Measurements from ENCODE around the gene SCAF4.
A peak's percentile ranks its signal among the peaks of the same experiment; 100 is the strongest.
"Not testable (repeated sequence)": the region's sequence is repeated elsewhere in the genome, so short reads cannot be mapped to it uniquely, and the experiment has no call there.

The SCAF4 gene

DNA sequence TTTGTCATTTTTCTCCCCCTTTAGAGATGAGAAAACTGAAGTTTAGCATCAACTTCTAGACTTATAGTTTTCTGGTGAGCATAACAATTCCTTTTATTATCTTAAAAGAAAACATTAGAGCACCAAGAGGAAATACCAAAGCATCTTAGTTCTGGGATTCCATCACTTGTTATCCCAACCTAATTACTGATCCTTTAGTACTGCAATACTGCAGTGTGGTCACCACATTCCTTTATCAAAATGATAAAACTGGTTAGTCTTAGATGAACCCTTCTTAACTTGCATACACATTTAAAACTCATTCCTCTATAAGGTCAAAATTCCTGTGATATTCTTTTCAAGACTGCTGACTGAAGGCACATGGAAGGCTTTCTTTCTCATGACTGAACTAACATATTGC is 49.3 kb downstream of the SCAF4 start:
- no peak overlapping the region for H3K4me3 ChIP-seq (ENCODE audit: low read depth, low read length)
- no peak for DNase-seq (ENCODE audit: low read depth)

DNA sequence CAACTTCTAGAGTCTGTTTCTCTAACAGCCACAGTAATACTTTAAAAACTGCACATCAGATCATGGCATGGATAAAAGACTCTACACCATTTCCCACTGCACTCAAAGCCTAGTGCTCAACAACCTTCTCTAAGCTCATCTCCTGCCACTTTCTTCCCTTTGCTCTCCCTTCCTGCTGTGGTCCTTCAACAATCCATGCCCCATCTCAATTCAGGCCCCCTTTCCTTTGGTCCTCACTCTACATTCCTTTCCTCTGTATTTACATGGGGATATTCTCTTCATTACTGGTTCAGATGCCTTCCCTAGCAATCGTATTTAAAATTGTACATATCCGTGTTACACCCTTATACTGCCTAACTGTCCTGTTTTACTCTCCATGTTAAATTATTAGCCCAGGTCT is 53.4 kb downstream of the SCAF4 start:
- no peak for DNase-seq (ENCODE audit: low read depth)
- H3K4me3 ChIP-seq (ENCODE audit: low read depth, low read length), result no peak overlapping the region

DNA sequence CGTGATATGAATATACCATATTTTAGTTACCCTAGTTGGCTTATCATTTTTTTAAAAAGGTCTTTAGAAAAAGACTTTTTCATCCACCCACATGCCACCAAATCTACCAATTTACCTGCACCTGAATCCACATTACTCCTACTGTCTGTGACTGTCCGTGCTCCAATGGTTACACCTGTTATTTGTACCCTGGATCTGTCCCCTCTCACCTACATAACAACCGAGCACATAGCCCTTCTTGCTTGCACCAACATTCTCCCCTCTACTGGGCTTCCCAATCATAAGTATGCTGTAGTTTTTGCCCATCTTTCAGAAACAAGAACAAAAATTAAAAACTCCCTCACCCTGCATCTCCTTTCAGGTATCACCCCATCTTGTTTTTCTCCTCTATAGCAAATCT is 54.9 kb downstream of the SCAF4 start:
- no peak overlapping the region for H3K4me3 ChIP-seq (ENCODE audit: low read depth, low read length)
- DNase-seq (ENCODE audit: low read depth), result no peak

DNA sequence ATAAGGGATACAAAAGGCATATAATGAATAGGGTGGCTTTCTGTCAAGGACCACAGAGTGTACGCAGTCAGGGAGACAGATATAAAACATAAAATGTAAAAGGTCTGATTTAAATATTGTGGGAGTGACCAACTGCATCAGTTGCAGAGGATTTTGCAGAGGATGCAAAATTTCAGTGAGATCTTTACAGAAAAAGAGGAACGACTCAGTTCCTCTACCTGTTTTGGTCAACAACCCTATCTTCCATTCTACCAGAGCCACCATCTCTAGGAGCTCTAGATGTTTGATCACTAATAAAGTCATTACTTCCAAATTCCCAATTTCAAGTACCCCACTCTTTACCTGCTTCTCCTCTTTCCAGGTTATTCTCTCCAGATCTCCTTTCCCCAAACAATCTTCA is 56.0 kb downstream of the SCAF4 start:
- no peak for DNase-seq (ENCODE audit: low read depth)
- H3K4me3 ChIP-seq (ENCODE audit: low read depth, low read length), result no peak overlapping the region

DNA sequence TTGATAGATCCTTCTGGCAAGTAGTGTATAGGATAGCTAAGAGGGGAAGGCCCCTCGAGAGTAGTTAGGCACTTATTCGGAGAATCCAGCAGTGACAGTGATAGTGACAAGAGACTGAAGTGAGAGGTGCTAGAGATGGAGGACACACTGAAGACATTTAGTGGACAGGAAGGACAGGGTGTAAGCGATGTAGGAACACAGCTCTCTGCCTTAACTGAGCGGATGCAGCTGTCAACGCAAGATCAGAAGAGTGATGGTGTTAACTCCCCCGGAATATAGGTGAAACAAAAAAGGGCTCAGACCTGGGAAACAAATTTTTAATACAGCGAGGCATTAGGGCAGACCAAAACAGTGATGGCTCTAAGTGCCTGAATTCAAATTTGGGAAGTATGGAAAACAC is 56.6 kb downstream of the SCAF4 start:
- no peak for DNase-seq (ENCODE audit: low read depth)
- H3K4me3 ChIP-seq (ENCODE audit: low read depth, low read length), result no peak overlapping the region

DNA sequence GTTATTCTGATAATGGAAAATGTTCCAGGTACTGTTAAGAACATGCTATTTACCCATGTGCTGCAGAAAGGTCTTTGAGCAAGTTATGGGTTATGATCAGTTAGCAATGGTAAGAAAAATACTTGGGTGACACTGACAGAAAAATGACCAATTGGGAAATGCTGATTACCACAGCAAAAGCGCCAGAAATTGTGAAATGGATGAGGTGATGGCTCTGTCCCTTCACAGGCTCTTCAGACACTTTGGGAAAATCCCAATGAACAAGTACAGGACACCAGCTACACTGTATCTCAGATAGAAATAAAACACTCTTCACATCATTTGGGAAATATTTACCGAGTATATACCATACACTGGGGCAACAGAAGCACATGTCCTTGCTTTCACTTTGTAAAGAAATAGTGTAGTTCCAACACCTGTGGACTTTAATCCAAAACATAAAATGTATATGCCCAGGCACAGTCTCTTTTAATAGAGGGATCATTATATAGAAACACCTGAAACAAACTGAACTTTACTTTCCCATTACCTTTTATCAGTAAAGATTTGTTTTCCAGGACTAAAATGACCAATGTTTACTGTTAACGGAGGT is 58.5 kb downstream of the SCAF4 start:
- DNase-seq (ENCODE audit: low read depth), result no peak
- no peak overlapping the region for H3K4me3 ChIP-seq (ENCODE audit: low read depth, low read length)

DNA sequence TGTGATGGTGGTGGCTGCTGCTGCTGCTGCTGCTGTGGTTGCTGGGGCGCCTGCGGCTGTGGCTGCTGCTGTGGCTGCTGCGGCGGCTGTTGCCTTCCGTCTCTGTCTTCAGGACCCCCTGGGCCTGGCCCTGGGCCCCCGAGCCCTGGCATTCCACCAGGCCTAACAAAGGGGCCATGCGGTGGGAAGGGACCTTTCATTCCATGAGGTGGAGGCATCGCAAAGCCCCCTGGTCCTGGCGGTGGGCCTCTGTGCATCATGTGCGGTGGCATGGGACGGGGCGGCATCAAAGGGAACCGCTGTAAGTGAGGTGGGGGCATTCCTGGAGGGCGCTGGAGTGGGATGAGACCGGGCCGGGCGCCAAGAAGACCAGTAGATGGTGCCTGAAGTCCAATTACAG is 60.0 kb downstream of the SCAF4 start:
- DNase-seq (ENCODE audit: low read depth), result no peak

DNA sequence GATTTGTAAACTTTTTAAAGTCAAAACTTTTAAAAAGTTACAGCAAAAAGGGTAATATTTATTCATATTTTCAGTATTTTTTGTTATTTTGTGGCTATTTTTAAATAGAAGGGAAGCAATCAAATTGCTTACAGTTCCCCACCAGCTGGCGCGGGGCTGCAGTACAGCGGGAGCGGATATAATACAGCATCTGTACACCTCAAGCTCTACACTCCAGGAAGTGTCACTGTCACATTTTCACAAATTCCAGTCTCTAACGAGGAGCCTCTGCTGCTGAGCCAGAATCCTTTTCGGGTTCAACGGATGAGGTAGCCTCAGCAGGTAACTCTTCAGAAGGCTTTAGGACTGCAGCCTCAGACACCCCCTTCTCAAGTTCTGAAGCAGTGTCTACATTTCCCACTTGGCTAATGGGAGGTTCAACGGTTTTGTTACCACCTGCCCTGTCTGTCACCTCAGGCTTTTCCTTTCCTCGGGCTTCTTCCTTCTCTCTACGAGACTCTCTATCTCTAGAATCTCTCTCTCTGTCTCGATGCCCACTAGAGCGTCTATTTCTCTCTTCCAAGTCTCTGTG is 60.7 kb downstream of the SCAF4 start:
- no peak for DNase-seq (ENCODE audit: low read depth)
- H3K4me3 ChIP-seq (ENCODE audit: low read depth, low read length), result no peak overlapping the region

More for the DNA sequence above, 60.0 kb downstream of the SCAF4 start:
- no peak overlapping the region for H3K4me3 ChIP-seq (ENCODE audit: low read depth, low read length)

DNA sequence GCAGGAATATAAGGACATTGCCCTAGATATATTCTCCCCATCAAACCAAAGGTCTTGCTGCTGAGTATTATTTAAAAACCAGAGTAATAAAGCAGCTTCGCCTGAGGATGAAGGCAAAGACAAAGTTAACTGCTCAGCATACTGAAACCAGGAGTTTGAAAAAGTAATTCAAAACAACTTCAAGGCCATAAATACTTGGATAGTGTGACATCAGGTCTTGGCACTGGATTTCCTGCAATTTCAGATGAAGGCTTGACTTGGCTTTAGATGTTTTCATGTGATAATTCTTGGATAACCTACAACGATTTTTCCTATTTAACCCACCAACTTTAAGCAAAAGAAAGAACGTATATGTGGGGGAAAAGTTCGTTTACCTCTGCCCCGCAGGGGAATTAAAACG is 61.8 kb downstream of the SCAF4 start:
- no peak for DNase-seq (ENCODE audit: low read depth)
- H3K4me3 ChIP-seq (ENCODE audit: low read depth, low read length), result no peak overlapping the region

DNA sequence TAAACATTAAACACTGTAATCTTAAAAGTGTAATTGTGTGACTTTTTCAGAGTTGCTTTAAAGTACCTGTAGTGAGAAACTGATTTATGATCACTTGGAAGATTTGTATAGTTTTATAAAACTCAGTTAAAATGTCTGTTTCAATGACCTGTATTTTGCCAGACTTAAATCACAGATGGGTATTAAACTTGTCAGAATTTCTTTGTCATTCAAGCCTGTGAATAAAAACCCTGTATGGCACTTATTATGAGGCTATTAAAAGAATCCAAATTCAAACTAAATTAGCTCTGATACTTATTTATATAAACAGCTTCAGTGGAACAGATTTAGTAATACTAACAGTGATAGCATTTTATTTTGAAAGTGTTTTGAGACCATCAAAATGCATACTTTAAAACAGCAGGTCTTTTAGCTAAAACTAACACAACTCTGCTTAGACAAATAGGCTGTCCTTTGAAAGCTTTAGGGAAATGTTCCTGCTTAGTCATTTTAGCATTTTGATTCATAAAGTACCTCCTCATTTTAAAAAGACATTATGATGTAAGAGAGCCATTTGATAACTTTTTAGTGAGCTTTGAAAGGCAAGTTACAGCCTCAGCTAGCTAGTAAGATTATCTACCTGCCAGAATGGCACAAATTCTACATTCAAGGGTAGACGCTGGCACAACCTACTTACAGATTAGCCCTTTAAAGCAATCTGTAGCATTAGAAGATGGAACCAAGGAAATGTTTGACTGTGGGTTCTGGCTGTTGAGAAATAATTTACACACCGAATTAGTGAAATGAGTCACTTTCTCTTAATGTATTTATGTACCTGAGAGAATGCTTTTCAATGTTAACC is 63.0 kb downstream of the SCAF4 start:
- no peak for DNase-seq (ENCODE audit: low read depth)

DNA sequence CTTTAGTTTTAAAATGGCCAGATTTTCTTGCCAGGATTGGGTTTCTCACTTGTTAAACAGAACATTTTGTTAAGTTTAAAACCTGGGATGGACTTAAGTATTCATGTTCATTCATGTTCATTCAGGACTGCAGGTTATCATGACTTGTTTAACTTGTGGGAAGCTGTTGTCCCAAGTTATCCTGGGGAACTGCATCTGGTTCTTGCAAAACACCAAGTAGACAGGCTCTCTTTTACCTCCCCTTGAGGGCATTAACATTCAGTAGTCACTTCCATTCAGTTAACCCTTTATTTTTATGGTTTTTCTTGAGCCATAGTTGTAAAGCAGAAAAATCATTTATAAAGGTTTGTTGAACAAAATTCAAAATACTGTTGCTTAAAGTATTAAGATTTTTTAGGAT is 64.3 kb downstream of the SCAF4 start:
- H3K4me3 ChIP-seq (ENCODE audit: low read depth, low read length), result no peak overlapping the region
- no peak for DNase-seq (ENCODE audit: low read depth)

More for the DNA sequence above, 63.0 kb downstream of the SCAF4 start:
- H3K4me3 ChIP-seq (ENCODE audit: low read depth, low read length), result no peak overlapping the region

DNA sequence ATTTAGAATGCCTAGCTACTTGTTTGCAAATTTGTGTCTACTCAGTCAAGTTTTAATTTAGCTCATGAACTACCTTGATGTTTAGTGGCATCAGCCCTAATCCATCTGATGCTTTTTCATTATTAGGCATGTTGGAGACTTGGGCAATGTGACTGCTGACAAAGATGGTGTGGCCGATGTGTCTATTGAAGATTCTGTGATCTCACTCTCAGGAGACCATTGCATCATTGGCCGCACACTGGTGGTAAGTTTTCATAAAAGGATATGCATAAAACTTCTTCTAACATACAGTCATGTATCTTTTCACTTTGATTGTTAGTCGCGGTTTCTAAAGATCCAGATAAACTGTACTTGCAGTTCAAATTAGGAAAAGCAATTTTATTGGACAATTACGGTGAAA is 64.8 kb downstream of the SCAF4 start:
- no peak for DNase-seq (ENCODE audit: low read depth)
- no peak overlapping the region for H3K4me3 ChIP-seq (ENCODE audit: low read depth, low read length)

DNA sequence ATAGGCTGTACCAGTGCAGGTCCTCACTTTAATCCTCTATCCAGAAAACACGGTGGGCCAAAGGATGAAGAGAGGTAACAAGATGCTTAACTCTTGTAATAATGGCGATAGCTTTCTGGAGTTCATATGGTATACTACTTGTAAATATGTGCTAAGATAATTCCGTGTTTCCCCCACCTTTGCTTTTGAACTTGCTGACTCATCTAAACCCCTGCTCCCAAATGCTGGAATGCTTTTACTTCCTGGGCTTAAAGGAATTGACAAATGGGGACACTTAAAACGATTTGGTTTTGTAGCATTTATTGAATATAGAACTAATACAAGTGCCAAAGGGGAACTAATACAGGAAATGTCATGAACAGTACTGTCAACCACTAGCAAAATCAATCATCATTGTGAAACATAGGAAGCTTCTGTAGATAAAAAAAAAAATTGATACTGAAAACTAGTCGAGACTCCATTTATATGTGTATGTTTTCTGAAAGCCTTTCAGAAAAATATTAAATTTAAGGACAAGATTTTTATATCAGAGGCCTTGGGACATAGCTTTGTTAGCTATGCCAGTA is 65.4 kb downstream of the SCAF4 start:
- no peak for DNase-seq (ENCODE audit: low read depth)
- H3K4me3 ChIP-seq (ENCODE audit: low read depth, low read length), result no peak overlapping the region

DNA sequence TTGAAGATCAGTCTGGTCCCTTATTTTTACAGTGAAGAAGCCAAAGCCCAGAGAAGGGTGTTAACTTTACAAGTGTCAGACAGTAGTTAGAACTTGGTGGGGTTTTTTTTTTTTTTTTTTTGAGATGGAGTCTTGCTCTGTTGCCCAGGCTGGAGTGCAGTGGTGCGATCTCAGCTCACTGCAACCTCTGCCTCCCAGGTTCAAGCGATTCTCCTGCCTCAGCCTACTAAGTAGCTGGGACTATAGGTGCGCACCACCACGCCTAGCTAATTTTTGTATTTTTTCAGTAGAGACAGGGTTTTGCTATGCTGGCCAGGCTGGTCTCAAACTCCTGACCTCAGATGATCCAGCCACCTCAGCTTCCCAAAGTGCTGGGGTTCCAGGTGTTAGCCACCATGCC is 66.0 kb downstream of the SCAF4 start:
- not testable (repeated sequence) for H3K4me3 ChIP-seq (ENCODE audit: low read depth, low read length); DNase-seq (ENCODE audit: low read depth)

DNA sequence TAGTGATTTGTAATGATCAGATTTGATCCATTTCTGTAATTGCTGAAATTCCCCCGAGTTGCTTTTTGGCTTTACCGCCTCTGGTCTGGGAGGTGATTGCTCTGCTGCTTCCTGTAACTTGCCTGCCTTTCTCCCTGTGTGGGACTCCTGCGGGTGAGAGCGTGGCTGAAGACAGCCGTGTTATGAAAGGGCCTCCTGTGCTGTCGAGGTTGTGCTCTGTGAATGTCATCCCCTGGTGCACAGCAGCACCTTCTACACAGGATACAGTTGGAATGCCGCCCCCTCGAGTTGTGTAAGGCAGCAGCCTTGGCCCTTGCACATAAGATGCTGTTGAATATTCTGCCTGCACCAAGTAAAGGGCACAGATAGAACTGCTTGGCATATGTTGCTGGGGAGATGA is 66.5 kb downstream of the SCAF4 start:
- DNase-seq (ENCODE audit: low read depth), result peak; percentile 39
- H3K4me3 ChIP-seq (ENCODE audit: low read depth, low read length), result no peak overlapping the region

DNA sequence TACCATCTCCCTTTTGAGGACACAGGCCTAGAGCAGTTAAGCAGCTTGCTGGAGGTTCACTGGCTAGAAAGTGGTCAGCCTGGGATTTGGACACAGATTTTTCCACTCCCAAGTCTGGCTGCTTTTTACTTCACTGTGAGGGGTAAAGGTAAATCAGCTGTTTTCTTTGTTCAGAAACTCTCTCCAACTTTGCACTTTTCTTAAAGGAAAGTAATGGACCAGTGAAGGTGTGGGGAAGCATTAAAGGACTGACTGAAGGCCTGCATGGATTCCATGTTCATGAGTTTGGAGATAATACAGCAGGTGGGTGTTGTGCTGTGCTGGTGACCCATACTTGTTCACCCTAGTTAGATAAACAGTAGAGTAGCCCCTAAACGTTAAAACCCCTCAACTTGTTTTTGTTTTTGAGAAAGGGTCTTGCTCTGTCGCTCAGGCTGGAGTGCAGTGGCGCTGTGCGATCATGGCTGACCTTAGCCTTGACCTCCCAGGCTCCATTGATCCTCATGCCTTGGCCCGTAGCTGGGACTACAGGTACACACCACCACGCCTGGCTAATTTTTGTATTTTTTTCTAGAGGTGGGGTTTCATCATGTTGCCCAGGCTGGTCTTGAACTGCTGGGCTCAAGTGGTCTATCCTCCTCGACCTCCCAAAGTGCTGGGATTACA is 68.2 kb downstream of the SCAF4 start:
- H3K4me3 ChIP-seq (ENCODE audit: low read depth, low read length), result no peak overlapping the region
- no peak for DNase-seq (ENCODE audit: low read depth)

DNA sequence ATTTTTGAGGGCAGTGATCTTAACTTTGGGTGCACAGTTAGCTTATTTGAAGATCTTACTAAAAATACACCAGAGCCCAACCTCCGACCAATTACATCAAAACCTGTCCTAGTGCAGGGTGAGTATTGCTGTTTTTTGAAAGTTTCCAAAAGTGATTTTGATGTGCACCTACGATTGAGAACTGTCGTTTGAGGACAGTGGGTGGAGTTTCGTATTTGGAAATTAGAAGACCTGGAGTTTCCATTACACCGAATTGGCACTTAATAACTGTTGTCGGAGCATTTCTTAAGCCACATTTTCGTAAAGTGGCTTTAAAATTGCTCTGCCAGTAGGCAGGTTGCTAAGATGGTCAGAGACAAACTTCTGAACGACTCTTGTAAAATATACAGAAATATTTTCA is 71.3 kb downstream of the SCAF4 start:
- no peak for DNase-seq (ENCODE audit: low read depth)
- peak overlapping the region; percentile 82 for H3K4me3 ChIP-seq (ENCODE audit: low read depth, low read length)

DNA sequence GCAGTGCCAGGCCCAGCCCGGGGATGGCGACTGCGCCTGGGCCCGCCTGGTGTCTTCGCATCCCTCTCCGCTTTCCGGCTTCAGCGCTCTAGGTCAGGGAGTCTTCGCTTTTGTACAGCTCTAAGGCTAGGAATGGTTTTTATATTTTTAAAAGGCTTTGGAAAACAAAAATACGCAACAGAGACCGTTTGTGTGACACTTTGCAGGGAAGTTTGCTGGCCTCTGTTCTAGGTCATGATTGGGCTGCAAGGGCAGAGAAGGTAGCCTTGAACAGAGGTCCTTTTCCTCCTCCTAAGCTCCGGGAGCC is 71.7 kb downstream of the SCAF4 start:
- peak overlapping the region; percentile 82 for H3K4me3 ChIP-seq (ENCODE audit: low read depth, low read length)
- no peak for DNase-seq (ENCODE audit: low read depth)

DNA sequence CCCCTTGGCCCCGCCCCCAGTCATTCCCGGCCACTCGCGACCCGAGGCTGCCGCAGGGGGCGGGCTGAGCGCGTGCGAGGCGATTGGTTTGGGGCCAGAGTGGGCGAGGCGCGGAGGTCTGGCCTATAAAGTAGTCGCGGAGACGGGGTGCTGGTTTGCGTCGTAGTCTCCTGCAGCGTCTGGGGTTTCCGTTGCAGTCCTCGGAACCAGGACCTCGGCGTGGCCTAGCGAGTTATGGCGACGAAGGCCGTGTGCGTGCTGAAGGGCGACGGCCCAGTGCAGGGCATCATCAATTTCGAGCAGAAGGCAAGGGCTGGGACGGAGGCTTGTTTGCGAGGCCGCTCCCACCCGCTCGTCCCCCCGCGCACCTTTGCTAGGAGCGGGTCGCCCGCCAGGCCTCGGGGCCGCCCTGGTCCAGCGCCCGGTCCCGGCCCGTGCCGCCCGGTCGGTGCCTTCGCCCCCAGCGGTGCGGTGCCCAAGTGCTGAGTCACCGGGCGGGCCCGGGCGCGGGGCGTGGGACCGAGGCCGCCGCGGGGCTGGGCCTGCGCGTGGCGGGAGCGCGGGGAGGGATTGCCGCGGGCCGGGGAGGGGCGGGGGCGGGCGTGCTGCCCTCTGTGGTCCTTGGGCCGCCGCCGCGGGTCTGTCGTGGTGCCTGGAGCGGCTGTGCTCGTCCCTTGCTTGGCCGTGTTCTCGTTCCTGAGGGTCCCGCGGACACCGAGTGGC is 72.2 kb downstream of the SCAF4 start, which contains the start of gene SOD1:
Gene SOD1 (plus strand): TSS at position 158 of the 723 bp plus-strand sequence. CDS start 77 bp downstream, at position 235.
- H3K4me3 ChIP-seq (ENCODE audit: low read depth, low read length), result peak within 1 kb of the TSS; percentile 82
- DNase-seq (ENCODE audit: low read depth), result peak; percentile 75

DNA sequence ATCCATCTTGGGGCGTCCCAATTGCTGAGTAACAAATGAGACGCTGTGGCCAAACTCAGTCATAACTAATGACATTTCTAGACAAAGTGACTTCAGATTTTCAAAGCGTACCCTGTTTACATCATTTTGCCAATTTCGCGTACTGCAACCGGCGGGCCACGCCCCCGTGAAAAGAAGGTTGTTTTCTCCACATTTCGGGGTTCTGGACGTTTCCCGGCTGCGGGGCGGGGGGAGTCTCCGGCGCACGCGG is 72.7 kb downstream of the SCAF4 start:
- peak overlapping the region; percentile 82 for H3K4me3 ChIP-seq (ENCODE audit: low read depth, low read length)

More for the DNA sequence above, 72.7 kb downstream of the SCAF4 start:
- DNase-seq (ENCODE audit: low read depth), result no peak
